NCI-H187 treated with DMSO at 0.1 percent for 48 hours (cell line): ENCODE measurements around the gene NOP16.
A peak's percentile ranks its signal among the peaks of the same experiment; 100 is the strongest.

Experiments used
- DNase-seq: peaks from one replicate; lab custom pipeline; 2025; lab: John Stamatoyannopoulos, UW

NOP16 gene

GRCh38 chr5:176386491-176386890 lies 1.9 kb downstream of the NOP16 start:
- DNase-seq, result no peak

- no peak for DNase-seq
Observed at GRCh38 chr5:176384991-176385390, 3.4 kb downstream of the NOP16 start.

- DNase-seq, result no peak
Observed at GRCh38 chr5:176384366-176384930, 4.0 kb downstream of the NOP16 start.

GRCh38 chr5:176383961-176384360 lies 4.4 kb downstream of the NOP16 start:
- no peak for DNase-seq

- no peak for DNase-seq
Observed at GRCh38 chr5:176383248-176383905, 5.0 kb downstream of the NOP16 start.

GRCh38 chr5:176382721-176383120 lies 5.7 kb downstream of the NOP16 start:
- no peak for DNase-seq

- no peak for DNase-seq
Observed at GRCh38 chr5:176381979-176382378, 6.4 kb downstream of the NOP16 start.

GRCh38 chr5:176381423-176381822 lies 7.0 kb downstream of the NOP16 start:
- DNase-seq, result no peak

GRCh38 chr5:176379881-176380280 lies 8.5 kb downstream of the NOP16 start:
- DNase-seq, result no peak

GRCh38 chr5:176373100-176373818 lies 15.1 kb downstream of the NOP16 start:
- no peak for DNase-seq

- DNase-seq, result no peak
Observed at GRCh38 chr5:176371621-176372539, 16.5 kb downstream of the NOP16 start.

- DNase-seq, result no peak
Observed at GRCh38 chr5:176369934-176370711, 18.3 kb downstream of the NOP16 start.

GRCh38 chr5:176368726-176369125 lies 19.7 kb downstream of the NOP16 start:
- no peak for DNase-seq

- DNase-seq, result no peak
Observed at GRCh38 chr5:176366232-176366894, 22.0 kb downstream of the NOP16 start.

- no peak for DNase-seq
Observed at GRCh38 chr5:176365351-176366231, 22.8 kb downstream of the NOP16 start, which contains the start of gene ARL10. Gene ARL10, plus strand, starts transcription at chr5:176365487. Its CDS starts 77 bp downstream, at chr5:176365564.

GRCh38 chr5:176364765-176365350 lies 23.5 kb downstream of the NOP16 start:
- no peak for DNase-seq

GRCh38 chr5:176362233-176362490 lies 26.2 kb downstream of the NOP16 start:
- DNase-seq, result no peak

GRCh38 chr5:176361437-176362232 lies 26.8 kb downstream of the NOP16 start, which contains the start of gene KIAA1191:
Gene KIAA1191, minus strand, starts transcription at chr5:176361764. Its CDS starts 2,256 bp downstream, at chr5:176359508.
- peak; percentile 8 for DNase-seq
